ENCODE results near the gene PDE6G. TPM values are rescaled to one million over a fixed set of nuclear protein-coding genes. Genes with fewer than 3 reads are reported as not detected.

PDE6G gene
- total and polyA plus RNA-seq, 2 of the 8 experiments (the other 6 are each of a cell fraction or from before 2014, with no cell fraction given): 5.8 to 12.9 TPM

DNA sequence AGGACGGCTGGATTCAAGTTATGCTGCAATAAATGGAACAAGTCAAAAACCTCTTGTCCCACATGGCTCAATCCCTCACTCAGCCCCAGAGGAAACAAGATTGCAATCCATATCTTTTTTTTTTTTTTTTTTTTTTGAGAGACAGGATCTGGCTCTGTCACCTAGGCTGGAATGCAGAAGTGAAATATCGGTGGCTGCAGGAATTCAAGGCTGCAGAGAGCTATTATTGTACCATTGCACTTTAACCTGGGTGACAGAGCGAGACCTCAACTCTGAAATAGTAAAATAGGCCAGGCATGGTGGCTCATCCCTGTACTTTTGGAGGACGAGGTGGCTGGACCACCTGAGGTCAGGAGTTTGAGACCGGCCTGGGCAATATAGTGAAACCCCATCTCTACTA, 2.7 kb upstream of the PDE6G start:
- H3K9me3 ChIP-seq (ENCODE audit: insufficient read depth in 2 of 2, low read depth in 1 of 2, low read length in 1 of 2): no peaks in the 10 kb centered on the region
- 81% methylated on average over 5 of the region's 5 CpGs; no CpG with 5 or more reads in 1 of the 2 experiments for WGBS, 2 experiments (ENCODE audit: extremely low coverage in 1 of 2, insufficient coverage in 1 of 2, insufficient read length in 1 of 2, insufficient replicate concordance in 2 of 2, low coverage in 1 of 2, low lambda C conversion rate in 2 of 2, missing lambda C conversion rate in 1 of 2)
- CTCF ChIA-PET (ENCODE audit: partially characterized antibody): interaction anchor here (1.6 kb wide), 1 partner anchor 12 kb away, joined by 4 read pairs; no protein-coding TSS in a partner anchor
- no peaks in the 10 kb centered on the region for H3K79me1 ChIP-seq (ENCODE audit: low read depth, low read length)
- H3K4me3 ChIP-seq (ENCODE audit: extremely low read depth in 1 of 4, insufficient read depth in 2 of 4, low read depth in 3 of 4, low read length in 4 of 4): no peak overlapping the region
- no peaks in the 10 kb centered on the region for H3K27me3 ChIP-seq (replicated peaks in 1 of 4; ENCODE audit: control insufficient read depth in 3 of 4, extremely low read depth in 1 of 4, insufficient read depth in 3 of 4, low read length in 3 of 4)
- no peak overlapping the region for H4K91ac ChIP-seq (replicated peaks; ENCODE audit: insufficient read length, low read length)
- H3K23ac ChIP-seq (ENCODE audit: insufficient read length): no peak overlapping the region
- no peak overlapping the region for H4K8ac ChIP-seq (ENCODE audit: extremely low read depth, insufficient read depth, low read length)
- H4K20me1 ChIP-seq (replicated peaks in 1 of 2; ENCODE audit: control insufficient read depth in 1 of 2, insufficient read depth in 2 of 2, low read length in 2 of 2): no peaks in the 10 kb centered on the region
- H2BK120ac ChIP-seq (replicated peaks; ENCODE audit: low read depth, low read length): no peak overlapping the region
- H3K9ac ChIP-seq (replicated peaks in 1 of 4; ENCODE audit: extremely low read depth in 1 of 4, low read depth in 3 of 4, low read length in 3 of 4): no peak overlapping the region
- no peaks in the 10 kb centered on the region for H3K23me2 ChIP-seq (ENCODE audit: low read depth, low read length)
- no peak overlapping the region for H2BK20ac ChIP-seq (ENCODE audit: low read length)
- no peak overlapping the region for H2AK5ac ChIP-seq (ENCODE audit: low read depth, low read length)
- H3K4ac ChIP-seq (replicated peaks; ENCODE audit: insufficient read length, low read depth, low read length): no peak overlapping the region
- H3K4me1 ChIP-seq (replicated peaks in 1 of 4; ENCODE audit: control insufficient read depth in 3 of 4, insufficient read depth in 4 of 4, low read length in 3 of 4): no peaks in the 10 kb centered on the region; a peak in 1 of 7 replicates
- no peak for FAIRE-seq
- H2BK12ac ChIP-seq (ENCODE audit: low read depth, low read length): no peak overlapping the region
- no peaks in the 10 kb centered on the region for H3K79me2 ChIP-seq (ENCODE audit: control insufficient read depth in 1 of 2, insufficient read depth in 2 of 2, low read length in 2 of 2)
- no peak overlapping the region for H3K18ac ChIP-seq (ENCODE audit: extremely low read depth, low read length)
- POLR2A ChIA-PET (ENCODE audit: partially characterized antibody): interaction anchor here (0.9 to 2.1 kb wide), 2 partner anchors 11 to 15 kb away, joined by 3 to 8 read pairs; no protein-coding TSS in a partner anchor
- H4K5ac ChIP-seq (ENCODE audit: insufficient read length, low read depth, low read length): no peak overlapping the region
- no peak overlapping the region for H3K14ac ChIP-seq (ENCODE audit: insufficient read length)
- H3K36me3 ChIP-seq (ENCODE audit: control insufficient read depth in 2 of 4, insufficient read depth in 4 of 4, low read length in 3 of 4): no peaks in the 10 kb centered on the region
- no peak for DNase-seq (ENCODE audit: low read depth in 1 of 2, low spot score in 2 of 2)
- no peak overlapping the region for H3K27ac ChIP-seq (ENCODE audit: low read depth, low read length)
- H2AFZ ChIP-seq (ENCODE audit: low read length): no peak overlapping the region
- no peak overlapping the region for H2BK5ac ChIP-seq (ENCODE audit: low read depth, low read length)
- no peak overlapping the region for H3K56ac ChIP-seq (replicated peaks; ENCODE audit: insufficient read length, low read depth, low read length)
- H3K4me2 ChIP-seq (ENCODE audit: insufficient read depth in 1 of 2, low read depth in 2 of 2, low read length in 2 of 2): no peak overlapping the region
- H2BK15ac ChIP-seq (ENCODE audit: low read length): no peak overlapping the region
- TF ChIP-seq GTF2F1 (IDR thresholded peaks at IDR 0.05; ENCODE audit: borderline replicate concordance, low read depth, low read length) (no peak), CEBPB (IDR thresholded peaks at IDR 0.05; ENCODE audit: low read depth, low read length) (no peak), SUZ12 (IDR thresholded peaks at IDR 0.05; ENCODE audit: low read length) (no peak), SIX5 (IDR thresholded peaks at IDR 0.05; ENCODE audit: low read depth, low read length) (no peak), BACH1 (IDR thresholded peaks at IDR 0.05; ENCODE audit: low read length) (no peak), RXRA (IDR thresholded peaks at IDR 0.05; ENCODE audit: insufficient read depth, low read depth, low read length) (no peak), SP4 (IDR thresholded peaks at IDR 0.05; ENCODE audit: low read length) (no peak), SIN3A (conservative IDR thresholded peaks at IDR 0.05 in 1 of 2, IDR thresholded peaks at IDR 0.05 in 1 of 2; ENCODE audit: low read depth in 1 of 2, low read length in 2 of 2) (no peak), SAP30 (IDR thresholded peaks at IDR 0.05; ENCODE audit: insufficient read depth, insufficient replicate concordance, low read length) (no peak), CBX5 (IDR thresholded peaks at IDR 0.05; ENCODE audit: low read depth, low read length) (no peak)
- TF ChIP-seq, protein P1, sequence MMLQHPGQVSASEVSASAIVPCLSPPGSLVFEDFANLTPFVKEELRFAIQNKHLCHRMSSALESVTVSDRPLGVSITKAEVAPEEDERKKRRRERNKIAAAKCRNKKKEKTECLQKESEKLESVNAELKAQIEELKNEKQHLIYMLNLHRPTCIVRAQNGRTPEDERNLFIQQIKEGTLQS (IDR thresholded peaks at IDR 0.05; ENCODE audit: insufficient read depth, low read depth, low read length): no peak
- TF ChIP-seq, protein P2, sequence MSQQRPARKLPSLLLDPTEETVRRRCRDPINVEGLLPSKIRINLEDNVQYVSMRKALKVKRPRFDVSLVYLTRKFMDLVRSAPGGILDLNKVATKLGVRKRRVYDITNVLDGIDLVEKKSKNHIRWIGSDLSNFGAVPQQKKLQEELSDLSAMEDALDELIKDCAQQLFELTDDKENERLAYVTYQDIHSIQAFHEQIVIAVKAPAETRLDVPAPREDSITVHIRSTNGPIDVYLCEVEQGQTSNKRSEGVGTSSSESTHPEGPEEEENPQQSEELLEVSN (IDR thresholded peaks at IDR 0.05): no peak

Measured in H1 (cell line).